HPDE6-E6E7 (cell line): ENCODE results near the gene LORICRIN.
"Not testable (repeated sequence)": the region's sequence is repeated elsewhere in the genome, so short reads cannot be mapped to it uniquely, and the experiment has no call there.

ENCODE experiments used
- DNase-seq: peaks from one replicate; pipeline ENCODE4 v3.0.0; 2011; ENCODE audit warnings: missing footprints; ENCODE audit errors: extremely low spot score

The LORICRIN gene, protein sequence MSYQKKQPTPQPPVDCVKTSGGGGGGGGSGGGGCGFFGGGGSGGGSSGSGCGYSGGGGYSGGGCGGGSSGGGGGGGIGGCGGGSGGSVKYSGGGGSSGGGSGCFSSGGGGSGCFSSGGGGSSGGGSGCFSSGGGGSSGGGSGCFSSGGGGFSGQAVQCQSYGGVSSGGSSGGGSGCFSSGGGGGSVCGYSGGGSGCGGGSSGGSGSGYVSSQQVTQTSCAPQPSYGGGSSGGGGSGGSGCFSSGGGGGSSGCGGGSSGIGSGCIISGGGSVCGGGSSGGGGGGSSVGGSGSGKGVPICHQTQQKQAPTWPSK

DNA sequence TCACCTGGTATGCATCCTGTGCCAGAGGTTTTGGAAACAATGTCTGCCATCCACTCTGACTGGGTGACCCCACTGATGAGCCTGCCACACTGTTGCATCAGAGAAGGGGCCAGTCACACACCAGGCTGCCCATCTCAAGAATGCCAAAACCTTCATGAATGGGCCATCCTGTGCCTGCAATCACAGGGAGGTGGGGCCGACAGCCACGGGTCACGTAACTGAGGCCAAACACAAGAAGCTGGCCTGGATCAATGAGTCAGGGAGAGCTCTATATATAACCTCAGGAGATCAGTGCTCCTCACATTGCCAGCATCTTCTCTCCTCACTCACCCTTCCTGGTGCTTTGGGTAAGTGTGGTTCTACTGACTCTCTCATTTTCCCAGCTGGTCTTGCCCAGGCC lies at the start of gene LORICRIN:
TSS of gene LORICRIN (plus strand) at position 301 of the 400 bp plus-strand sequence. CDS start 1,263 bp downstream, outside the sequence.
- no peak for DNase-seq

DNA sequence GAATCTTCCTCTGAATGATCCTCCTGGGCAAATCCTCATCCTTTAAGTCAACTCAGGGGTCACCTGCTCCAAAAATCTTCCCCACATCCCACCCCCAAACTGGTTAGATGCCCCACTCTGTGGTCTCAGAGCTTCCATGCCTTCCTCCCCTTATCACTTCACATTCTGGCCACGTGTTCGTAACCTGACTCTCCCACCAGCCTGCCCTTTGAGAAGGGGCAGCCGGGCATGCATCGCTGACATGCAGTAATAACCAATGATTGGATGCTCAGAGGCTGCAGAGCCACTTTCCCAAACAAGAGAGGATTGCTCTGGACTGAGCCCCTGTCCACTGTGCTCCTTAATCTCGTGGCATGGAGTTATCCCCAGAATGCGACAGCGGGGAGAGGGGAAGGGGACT lies 49.3 kb upstream of the LORICRIN start:
- DNase-seq: no peak

DNA sequence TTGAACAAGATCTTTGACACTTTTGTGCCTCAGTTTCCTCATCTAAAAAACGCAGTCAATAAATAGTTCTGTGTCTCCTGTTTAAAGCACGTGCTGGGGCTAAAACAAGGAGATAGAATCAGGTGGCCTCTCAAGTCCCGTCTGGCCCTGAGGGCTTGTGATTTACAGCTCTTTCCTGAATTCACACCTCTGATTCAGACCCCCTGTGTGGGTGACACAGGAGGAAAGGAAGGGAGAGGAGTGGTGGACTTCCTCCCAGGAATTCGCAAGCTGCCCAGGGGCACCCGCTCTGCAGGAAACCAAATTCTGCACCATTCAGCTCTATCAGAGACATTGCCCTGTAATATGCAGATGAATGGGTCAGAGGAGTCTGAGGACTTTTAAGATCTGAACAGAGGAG lies 47.3 kb upstream of the LORICRIN start:
- DNase-seq: no peak

DNA sequence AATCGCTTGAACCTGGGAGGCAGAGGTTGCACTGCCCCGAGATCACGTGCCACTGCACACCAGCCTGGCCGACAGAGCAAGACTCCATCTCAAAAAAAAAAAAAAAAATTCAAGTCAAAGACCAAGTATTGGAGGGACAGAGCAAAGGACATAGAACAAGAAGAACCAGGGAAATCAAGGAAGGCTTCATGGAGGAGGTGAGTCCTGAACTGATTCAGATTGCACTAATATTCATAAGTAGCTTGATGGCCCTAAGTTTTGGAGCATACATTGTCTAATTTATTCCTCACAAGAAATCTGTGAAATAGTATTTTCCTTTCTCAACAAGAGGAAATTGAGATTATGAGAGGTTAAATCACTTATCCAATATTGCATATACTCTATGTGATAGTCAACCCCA lies 46.0 kb upstream of the LORICRIN start:
- DNase-seq: no peak

DNA sequence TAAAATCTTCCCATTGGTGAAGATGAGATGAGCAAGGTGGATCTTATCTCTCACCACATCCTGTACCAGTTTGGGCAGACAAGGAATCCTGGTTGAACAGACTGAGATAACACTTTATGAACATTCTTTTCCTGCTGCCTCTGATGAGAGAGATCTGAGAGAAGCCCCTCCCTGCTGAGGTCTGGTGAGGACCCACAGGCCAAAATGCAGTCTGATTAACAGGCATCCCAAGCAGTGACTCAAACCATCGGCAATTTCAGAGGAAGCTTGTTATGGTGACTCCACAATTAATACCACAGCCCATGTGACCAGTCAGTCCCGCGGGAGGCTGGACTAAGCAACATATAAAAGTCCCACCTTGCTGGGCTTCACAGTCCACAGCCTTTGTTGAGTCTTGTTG lies 42.3 kb upstream of the LORICRIN start, which contains the start of gene PRR9:
TSS of gene PRR9 (plus strand) at position 373 of the 400 bp plus-strand sequence. CDS start 561 bp downstream, outside the sequence.
- DNase-seq: no peak

DNA sequence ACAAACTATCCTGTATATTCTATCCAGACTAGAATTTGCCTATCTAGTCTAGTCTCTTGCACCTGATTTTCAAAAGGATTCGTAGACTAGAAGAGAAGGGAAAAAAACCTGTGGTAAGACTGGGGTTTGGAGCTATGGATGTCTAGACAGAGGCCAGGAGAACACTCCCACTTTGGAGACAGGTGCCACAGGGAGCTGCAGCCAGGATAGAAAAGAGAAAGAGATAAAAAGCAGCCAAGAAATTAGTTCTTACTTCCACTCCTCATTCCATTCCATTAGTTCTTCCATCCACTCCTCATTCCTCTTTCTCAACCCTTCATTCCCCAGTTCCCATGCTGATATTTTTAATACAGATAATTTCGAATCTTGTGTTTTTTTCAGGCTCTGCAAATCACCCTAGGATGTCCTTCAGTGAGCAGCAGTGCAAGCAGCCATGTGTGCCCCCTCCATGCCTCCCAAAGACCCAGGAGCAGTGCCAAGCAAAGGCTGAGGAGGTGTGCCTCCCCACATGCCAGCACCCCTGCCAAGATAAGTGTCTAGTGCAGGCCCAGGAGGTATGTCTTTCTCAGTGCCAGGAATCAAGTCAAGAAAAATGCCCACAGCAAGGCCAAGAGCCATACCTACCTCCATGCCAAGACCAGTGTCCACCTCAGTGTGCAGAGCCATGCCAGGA lies 41.6 kb upstream of the LORICRIN start:
- DNase-seq: no peak

DNA sequence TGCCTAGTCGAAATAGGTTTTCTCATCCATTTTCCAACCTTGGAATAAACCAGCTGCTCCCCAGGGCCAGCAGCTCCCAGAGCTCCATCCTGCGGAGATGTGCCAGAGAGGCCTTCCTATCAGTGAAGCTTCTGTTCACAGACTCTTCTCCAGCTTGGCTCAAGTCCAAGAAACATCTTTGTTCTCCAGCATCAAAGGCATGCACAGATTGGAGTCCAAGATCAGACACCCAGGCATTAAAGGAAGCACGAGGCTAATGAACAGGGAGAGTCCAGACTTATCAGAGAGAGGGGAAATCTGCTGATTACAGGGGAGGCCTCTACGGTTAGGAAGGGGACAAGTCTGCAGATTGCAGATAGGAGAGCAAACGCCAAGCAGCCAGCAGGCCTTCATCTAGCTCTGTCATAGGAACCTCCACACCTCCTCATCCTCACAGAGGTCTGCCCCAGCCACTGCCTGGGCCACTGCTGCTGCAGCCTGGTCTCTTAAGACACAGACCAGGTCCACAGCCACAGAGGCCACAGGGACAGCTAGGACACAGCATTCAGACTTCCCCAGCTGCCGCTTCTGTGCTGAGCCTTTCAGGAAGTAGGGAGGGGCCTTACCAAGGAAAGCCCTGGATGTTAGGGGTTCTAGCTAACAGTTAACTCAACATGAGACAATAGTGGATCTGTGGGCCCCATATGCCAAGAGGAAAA lies 38.7 kb upstream of the LORICRIN start:
- DNase-seq: no peak

DNA sequence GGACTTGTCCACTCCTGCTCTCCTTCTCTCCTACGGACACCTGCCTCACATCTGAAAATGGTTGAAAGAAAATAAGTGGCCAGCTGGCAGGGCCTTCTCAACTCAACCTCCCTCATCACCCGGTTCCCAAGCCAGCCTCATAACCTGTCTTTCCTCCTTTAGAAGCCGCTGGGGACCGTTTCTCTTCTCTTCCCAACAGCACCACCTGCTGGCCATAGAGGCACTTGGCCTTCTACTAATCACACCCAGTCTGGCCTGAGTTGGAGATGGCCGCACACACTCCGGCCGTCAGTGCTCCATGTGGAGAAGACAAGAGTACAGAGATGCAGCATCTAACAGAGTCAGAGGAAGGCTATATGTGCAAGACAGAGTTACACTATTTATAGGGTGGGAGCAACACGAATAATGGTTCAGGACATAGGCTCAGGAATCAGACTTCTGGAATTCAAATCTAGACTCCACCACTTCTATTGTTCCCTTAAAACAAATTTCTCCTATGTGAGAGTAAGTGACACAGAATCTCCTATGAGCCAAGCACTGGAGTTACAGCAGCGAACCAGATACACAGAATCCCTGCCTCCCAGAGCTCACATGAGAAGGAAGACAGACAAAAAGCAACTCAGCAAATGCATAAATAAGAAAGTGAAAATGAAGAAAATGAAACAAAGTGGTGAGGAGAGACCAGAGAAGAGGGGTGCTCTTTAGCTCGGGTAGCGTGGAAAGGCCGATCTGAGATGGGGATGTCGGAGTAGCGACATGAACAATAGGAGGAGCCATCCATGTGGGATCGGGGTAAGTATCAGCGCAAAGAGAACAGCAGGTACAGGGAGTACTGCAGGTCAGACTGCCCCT lies 36.2 kb upstream of the LORICRIN start:
- not testable (repeated sequence) for DNase-seq

DNA sequence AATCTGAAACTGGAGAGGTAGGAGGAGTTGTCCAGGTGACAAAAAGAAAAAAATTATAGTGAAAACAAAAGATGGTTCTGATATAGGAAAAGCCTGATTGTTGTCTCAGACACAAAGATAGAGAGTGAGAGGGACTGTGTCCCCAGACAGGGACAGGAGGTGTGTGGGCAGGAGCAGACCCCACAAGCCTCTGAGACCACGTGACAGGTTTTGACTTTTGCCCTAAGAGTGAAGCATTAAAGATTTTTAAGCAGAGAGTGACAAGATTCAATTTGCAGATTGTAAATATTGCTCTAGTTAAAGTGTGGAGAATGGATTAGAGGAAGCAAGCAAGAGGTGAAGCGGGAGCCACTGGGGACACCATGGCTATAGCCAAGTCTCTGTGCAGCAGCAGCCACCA lies 31.7 kb upstream of the LORICRIN start:
- no peak for DNase-seq

DNA sequence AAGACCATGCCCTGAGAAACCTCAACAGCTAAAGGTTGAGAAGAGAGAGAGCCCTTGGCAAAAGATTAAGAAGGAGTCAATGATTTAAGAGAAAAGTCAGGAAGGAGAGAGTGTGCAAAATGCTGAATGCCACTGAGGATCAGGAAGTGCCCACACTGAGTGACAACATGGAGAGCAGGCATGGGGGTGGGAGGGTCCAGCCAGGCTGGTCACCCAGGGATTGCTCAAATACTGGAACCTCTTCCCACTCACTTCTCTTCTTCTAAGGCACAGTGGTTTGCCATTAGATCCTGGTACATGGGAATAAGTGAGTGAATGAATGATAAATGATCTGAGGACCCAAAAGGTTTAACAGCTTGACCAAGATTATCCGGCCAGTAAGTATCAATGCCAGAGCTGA lies 31.0 kb upstream of the LORICRIN start:
- DNase-seq: no peak

DNA sequence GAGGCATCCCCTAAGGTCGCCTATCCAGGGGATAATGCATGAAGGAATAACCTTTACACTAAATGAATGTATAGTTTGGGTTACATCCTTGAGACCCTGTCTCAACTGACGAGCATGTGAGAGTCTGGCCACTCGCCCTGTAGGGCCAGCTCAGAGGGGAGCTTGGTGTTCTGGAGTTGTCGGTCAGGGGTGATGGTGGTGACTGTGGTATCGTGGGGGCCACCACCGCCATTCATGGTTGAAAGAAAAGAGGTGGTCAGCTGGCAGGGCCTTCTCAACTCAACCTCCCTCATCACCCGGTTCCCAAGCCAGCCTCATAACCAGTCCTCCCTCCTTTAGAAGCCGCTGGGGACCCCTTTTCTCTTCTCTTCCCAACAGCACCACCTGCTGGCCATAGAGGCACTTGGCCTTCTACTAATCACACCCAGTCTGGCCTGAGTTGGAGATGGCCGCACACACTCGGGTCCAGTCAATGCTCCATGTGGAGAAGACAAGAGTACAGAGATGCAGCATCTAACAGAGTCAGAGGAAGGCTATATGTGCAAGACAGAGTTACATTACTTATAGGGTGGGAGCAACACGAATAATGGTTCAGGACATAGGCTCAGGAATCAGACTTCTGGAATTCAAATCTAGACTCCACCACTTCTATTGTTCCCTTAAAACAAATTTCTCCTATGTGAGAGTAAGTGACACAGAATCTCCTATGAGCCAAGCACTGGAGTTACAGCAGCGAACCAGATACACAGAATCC lies 30.2 kb upstream of the LORICRIN start:
- not testable (repeated sequence) for DNase-seq

DNA sequence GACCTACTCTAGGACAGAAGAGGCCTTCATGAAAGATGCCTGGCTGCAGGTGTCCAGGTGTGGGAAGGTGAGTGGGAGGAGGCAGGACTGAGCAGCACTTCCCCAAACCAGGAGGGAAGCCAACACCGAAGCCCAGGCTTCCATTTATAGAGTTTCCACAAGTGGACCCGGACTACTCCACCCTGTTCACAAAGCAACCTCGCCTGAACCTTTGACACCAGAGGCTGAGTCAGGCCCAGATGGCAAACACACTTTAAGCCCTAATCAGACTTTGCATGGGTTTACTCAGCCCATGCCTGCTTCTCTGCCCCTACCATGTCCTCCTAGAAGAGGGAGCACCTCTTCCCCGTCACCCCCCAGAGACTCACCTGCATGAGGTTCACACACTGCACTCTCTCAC lies 28.1 kb upstream of the LORICRIN start:
- no peak for DNase-seq

DNA sequence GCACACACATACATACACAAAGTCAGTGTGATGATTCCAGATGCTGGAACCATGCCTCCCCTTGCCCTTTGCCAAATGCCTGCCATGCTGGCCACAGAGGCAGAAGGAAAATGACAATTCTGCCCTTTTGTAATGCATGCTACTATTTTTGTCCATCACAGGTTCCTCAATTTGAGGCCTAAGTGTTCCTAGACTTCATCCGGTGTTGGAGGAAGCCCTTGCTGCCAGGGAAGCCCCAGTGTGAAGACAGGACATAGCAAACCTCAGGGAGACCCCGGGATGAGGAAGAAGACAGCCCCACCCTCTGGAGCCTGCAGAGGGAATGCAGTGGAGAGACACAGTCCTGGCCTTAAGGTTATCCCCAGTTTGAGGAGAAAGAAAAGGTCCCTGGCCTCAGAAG lies 27.7 kb upstream of the LORICRIN start:
- no peak for DNase-seq

DNA sequence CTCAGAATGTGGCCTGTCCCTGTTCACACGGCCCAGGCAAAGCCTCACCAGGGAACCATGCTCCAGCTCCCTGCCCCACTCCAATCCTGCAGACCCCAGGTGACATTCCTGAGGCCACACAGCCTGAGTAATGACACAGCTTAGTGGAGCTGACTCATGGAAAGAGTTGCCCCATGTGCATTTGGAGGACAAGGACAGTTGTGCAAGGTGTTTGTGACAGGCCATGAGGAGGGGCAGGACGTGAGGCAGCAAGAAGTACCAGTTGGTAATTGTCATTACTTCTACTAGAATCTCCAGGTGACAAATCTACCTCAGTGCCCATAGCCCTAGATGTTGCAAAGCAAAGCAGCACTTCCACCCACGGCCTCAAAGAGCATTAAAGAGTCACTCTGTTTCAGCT lies 26.9 kb upstream of the LORICRIN start:
- no peak for DNase-seq

DNA sequence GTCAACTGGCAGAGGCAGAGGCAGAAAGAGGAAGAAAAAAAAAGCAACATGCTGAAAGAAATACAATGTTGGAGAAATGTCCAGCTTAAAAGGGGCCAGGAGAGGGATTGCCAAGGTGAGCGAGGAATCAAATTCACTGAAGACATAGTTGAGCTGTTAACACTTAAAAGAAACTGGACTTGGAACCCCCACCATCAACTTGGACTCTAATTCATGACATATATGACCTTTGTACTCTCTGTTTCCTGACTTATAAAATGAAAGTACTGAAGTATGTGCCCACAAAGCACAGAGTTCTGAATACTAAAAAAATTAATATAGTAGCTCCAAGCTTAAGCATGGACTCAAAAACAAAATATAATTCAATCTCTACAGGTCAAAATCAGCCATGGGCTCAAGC lies 26.0 kb upstream of the LORICRIN start:
- DNase-seq: no peak

DNA sequence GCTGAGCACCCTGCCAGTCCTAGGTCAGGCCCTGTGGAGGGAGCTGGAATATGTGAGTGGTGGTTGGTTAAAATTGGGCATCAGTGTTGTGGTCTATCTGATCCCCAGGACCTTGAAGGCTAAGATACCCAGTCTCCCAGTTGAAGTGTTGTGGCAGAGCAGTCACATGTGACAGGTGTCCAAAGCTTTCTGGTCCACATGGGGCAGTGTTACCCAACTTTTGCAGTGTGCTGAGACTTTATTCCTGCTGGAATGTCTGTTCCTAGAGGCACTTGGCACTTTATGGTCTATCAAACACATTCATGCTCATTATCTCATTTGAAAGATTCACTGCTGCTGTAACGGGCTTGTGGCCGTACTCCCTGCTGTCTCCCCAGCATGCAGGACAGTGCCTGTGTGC lies 21.0 kb upstream of the LORICRIN start:
- DNase-seq: peak; percentile 41

DNA sequence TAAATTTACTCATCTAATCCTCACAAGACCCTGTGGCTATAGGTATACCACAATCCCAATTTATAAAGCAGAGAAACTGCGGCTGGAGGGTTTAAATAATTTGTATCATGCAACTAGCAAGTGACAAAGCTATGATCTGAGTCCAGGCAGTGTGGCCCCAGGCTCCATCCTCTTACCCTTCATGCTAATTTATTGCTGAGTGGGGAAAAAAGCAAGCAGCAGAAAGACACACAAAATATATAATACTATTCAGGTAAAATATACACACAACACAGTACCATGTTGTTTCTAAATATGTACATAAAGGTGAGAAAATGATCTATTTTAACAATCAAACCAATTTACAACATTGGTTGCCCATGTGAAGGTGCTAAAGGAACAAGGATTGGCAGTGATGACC lies 17.3 kb upstream of the LORICRIN start:
- DNase-seq: no peak

DNA sequence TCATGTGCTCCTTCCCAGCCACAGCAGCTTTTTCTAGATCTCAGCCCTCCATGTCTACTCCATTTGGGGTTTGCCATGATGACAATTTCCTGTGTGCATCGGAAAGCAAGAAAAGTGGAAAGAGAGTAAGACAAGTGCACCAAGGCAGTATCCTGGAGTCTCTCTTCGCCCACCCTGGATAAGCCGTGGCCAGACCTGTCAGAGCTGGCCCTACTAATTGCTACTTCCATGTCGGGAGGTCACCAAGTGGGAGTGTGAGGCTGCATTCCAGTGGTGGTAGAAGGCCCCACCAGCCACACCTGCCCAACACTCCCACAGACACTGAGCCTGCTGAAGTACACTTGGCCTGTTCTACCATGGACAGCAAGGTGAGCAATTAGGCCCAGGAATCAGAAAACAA lies 14.0 kb upstream of the LORICRIN start:
- DNase-seq: no peak

DNA sequence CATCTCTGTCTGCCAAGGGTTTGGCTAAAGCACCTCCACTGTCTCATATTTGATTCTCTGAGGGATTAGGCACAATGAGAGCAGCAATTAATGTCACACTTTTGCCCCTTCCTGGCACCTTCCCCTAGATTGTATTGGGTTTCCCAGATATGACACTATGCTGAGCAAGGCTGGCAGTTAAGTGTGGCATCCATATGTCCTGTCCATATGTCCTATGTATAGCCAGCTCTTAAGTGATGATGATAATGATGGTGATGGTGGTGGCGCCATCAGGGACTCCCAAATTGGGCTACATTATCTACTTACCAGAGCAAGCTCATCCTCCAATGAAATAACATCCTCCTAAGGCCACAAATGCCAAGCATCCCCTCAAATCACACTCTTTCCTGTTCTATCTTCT lies 13.5 kb upstream of the LORICRIN start:
- no peak for DNase-seq

DNA sequence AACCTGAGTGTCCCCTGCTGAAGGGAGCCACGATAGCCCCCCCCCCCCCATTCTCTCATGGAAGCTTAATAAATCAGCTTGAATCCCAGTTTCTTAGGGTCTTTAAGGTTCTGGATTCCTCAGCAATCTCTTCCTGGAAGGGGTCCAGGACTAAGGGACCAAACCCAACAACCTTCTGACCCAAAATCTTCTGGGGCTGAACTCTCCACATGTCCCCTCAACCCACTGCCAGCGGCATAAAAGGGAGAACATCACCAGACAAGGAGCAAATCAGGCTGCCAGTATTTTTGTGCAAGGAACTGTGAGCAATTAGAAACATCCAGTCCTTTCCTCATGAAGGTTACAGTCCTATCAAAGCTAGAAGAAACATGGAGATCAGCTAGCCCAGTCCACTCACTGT lies 12.7 kb upstream of the LORICRIN start:
- no peak for DNase-seq
